NCI-H345 treated with DMSO at 0.1 percent for 48 hours (cell line): ENCODE results near the gene TMEM150A.
"Not testable (repeated sequence)": the region's sequence is repeated elsewhere in the genome, so short reads cannot be mapped to it uniquely, and the experiment has no call there.

Experiments used
- DNase-seq: peaks from one replicate; lab custom pipeline; 2025; ENCODE audit not compliant: unreplicated experiment; lab: John Stamatoyannopoulos, UW

The TMEM150A gene

GRCh38 chr2:85613717-85614515, 11.4 kb upstream of the TMEM150A start:
- no peak for DNase-seq

GRCh38 chr2:85611705-85612587, 9.4 kb upstream of the TMEM150A start, which contains the start of gene C2orf68:
Gene C2orf68 (minus strand): TSS chr2:85612066. CDS start chr2:85611984, 82 bp downstream.
- peak; percentile 80 for DNase-seq

- DNase-seq: no peak
Observed at GRCh38 chr2:85611217-85611704, 8.8 kb upstream of the TMEM150A start.

- DNase-seq: no peak
Observed at GRCh38 chr2:85607268-85608215, 5.0 kb upstream of the TMEM150A start.

GRCh38 chr2:85606116-85606455, 3.6 kb upstream of the TMEM150A start:
- no peak for DNase-seq

GRCh38 chr2:85605406-85606115, 3.1 kb upstream of the TMEM150A start:
- DNase-seq: no peak

- DNase-seq: no peak
Observed at GRCh38 chr2:85604568-85605339, 2.3 kb upstream of the TMEM150A start.

- DNase-seq: not testable (repeated sequence)
Observed at GRCh38 chr2:85604133-85604444, 1.6 kb upstream of the TMEM150A start.

- DNase-seq: no peak
Observed at GRCh38 chr2:85601771-85602475, 575 bp downstream of the TMEM150A start.

- no peak for DNase-seq
Observed at GRCh38 chr2:85600951-85601770, 1.3 kb downstream of the TMEM150A start.

GRCh38 chr2:85600235-85600575, 2.3 kb downstream of the TMEM150A start:
- DNase-seq: no peak

- no peak for DNase-seq
Observed at GRCh38 chr2:85599468-85600234, 2.8 kb downstream of the TMEM150A start.

GRCh38 chr2:85598594-85599340, 3.7 kb downstream of the TMEM150A start:
- DNase-seq: no peak

GRCh38 chr2:85597241-85597640, 5.3 kb downstream of the TMEM150A start:
- no peak for DNase-seq

GRCh38 chr2:85596486-85597143, 5.9 kb downstream of the TMEM150A start:
- no peak for DNase-seq

- no peak for DNase-seq
Observed at GRCh38 chr2:85596026-85596333, 6.5 kb downstream of the TMEM150A start.
